Activated naive CD8-positive, alpha-beta T cell treated with anti-CD3 and anti-CD28 coated beads, Interleukin-2, amount 10 ng/mL, durations not matched to agents 7 days and 5 days (primary cell): ENCODE results near the gene HAP1. TPM values are rescaled to one million over a fixed set of nuclear protein-coding genes. Genes with fewer than 3 reads are reported as not detected.
"Not testable (repeated sequence)": the region's sequence is repeated elsewhere in the genome, so short reads cannot be mapped to it uniquely, and the experiment has no call there.

ENCODE experiments used
- ATAC-seq: fragments of 150-1000 bp; cut with Tn5 transposase; one replicate; pipeline ENCODE4 v1.10.0; 2021; ENCODE audit warnings: low read depth, moderate library complexity
- POLR2A ChIA-PET: fragments of 350-600 bp; sonication (Branson Sonifier 250); formaldehyde crosslinking; loops from one replicate; lab custom pipeline; 2021; ENCODE audit warnings: antibody characterized with exemption; lab: Charles Lee
- DNase-seq: peaks from one replicate; pipeline ENCODE4 v3.0.0; 2021
- H3K27ac Mint-ChIP-seq: one replicate; pipeline ENCODE4 v1.8.0; 2022; ENCODE audit warnings: mild to moderate bottlenecking, mixed read lengths
- H3K27me3 Mint-ChIP-seq: one replicate; pipeline ENCODE4 v1.8.0; 2022; ENCODE audit warnings: mild to moderate bottlenecking, moderate library complexity, mixed read lengths
- H3K36me3 Mint-ChIP-seq: one replicate; pipeline ENCODE4 v1.8.0; 2021; ENCODE audit warnings: mild to moderate bottlenecking, mixed read lengths
- H3K4me1 Mint-ChIP-seq: one replicate; pipeline ENCODE4 v1.8.0; 2021; ENCODE audit warnings: mixed read lengths
- H3K4me3 Mint-ChIP-seq: one replicate; pipeline ENCODE4 v1.8.0; 2022; ENCODE audit warnings: mild to moderate bottlenecking, moderate library complexity, mixed read lengths
- H3K9me3 Mint-ChIP-seq: one replicate; pipeline ENCODE4 v1.8.0; 2021; ENCODE audit warnings: mixed read lengths
- total RNA-seq, 2 experiments: library from RNA; stranded (reverse); gene quantifications; one replicate each; pipeline ENCODE4 v1.2.3, GENCODE V29; 2021

The HAP1 gene
- total RNA-seq, 2 experiments from 2014 or later: 0.14 TPM; not detected in 1

GRCh38 chr17:41678411-41678906, 56.0 kb downstream of the HAP1 start:
- peak; percentile 6 for ATAC-seq
- POLR2A ChIA-PET: interaction anchor here (0.6 to 8.1 kb wide), 6 partner anchors 9 to 1189 kb away, joined by 4 to 331 read pairs (median 7); partner anchors contain the start of gene EIF1

GRCh38 chr17:41676058-41676419, 58.4 kb downstream of the HAP1 start:
- POLR2A ChIA-PET: interaction anchor here (0.7 to 8.1 kb wide), 2 partner anchors 9 to 14 kb away, joined by 3 to 331 read pairs; partner anchors contain the start of gene EIF1
- Mint-ChIP-seq H3K36me3 (peaks cover 4% of the 10 kb centered on the region), H3K27me3 (no peaks in the 10 kb centered on the region), H3K4me1 (peaks cover 45% of the 10 kb centered on the region), H3K4me3 (no peak overlapping the region), H3K27ac (no peak overlapping the region), H3K9me3 (peaks cover 4% of the 10 kb centered on the region)
- DNase-seq: no peak
- no peak for ATAC-seq

More at GRCh38 chr17:41678411-41678906, 56.0 kb downstream of the HAP1 start:
- H3K4me1 Mint-ChIP-seq: peaks cover 46% of the 10 kb centered on the region
- H3K9me3 Mint-ChIP-seq: peaks cover 4% of the 10 kb centered on the region
- DNase-seq: no peak
- H3K36me3 Mint-ChIP-seq: peaks cover 4% of the 10 kb centered on the region
- peak overlapping the region; percentile 92 for H3K27ac Mint-ChIP-seq
- H3K27me3 Mint-ChIP-seq: no peaks in the 10 kb centered on the region
- H3K4me3 Mint-ChIP-seq: peak overlapping the region; percentile 91

- peaks cover 43% of the 10 kb centered on the region for H3K4me1 Mint-ChIP-seq
- not testable (repeated sequence) for H3K27me3 Mint-ChIP-seq, H3K27ac Mint-ChIP-seq, H3K36me3 Mint-ChIP-seq, H3K9me3 Mint-ChIP-seq, H3K4me3 Mint-ChIP-seq, DNase-seq, ATAC-seq
- POLR2A ChIA-PET: interaction anchor here (0.7 to 8.1 kb wide), 2 partner anchors 8 to 15 kb away, joined by 3 to 331 read pairs; partner anchors contain the start of gene EIF1
Observed at GRCh38 chr17:41675157-41676057, 59.0 kb downstream of the HAP1 start.

Other genes starting within 250 kb of the HAP1 start
- gene KRT36, start 244.7 kb downstream of the HAP1 start, total RNA-seq: not detected
- not detected for gene KRT13, start 229.0 kb downstream of the HAP1 start, total RNA-seq
- gene KRT15, start 215.8 kb downstream of the HAP1 start, total RNA-seq: not detected
- not detected for gene KRT19, start 206.3 kb downstream of the HAP1 start, total RNA-seq
- gene KRT9, start 162.6 kb downstream of the HAP1 start, total RNA-seq: not detected
- not detected for gene KRT14, start 147.7 kb downstream of the HAP1 start, total RNA-seq
- not detected for gene KRT16, start 121.9 kb downstream of the HAP1 start, total RNA-seq
- not detected for gene KRT17, start 110.1 kb downstream of the HAP1 start, total RNA-seq
- 100 to 1,000 TPM; 682 to 723 TPM for gene EIF1, start 45.8 kb downstream of the HAP1 start, total RNA-seq
- gene GAST, start 22.3 kb downstream of the HAP1 start, total RNA-seq: not detected
- 10 to 100 TPM; 10.1 to 12.8 TPM for gene JUP, start 52.1 kb upstream of the HAP1 start, total RNA-seq
- gene P3H4, start 77.3 kb upstream of the HAP1 start, total RNA-seq: 1 to 10 TPM; 3.2 to 3.7 TPM
- under 1 TPM; 0.53 to 0.94 TPM for gene FKBP10, start 78.4 kb upstream of the HAP1 start, total RNA-seq
- gene NT5C3B, start 101.6 kb upstream of the HAP1 start, total RNA-seq: 10 to 100 TPM; 30.1 to 35.4 TPM
- not detected for gene KLHL10, start 103.2 kb upstream of the HAP1 start, total RNA-seq
- 10 to 100 TPM; 13.6 to 14.8 TPM for gene KLHL11, start 130.8 kb upstream of the HAP1 start, total RNA-seq
- 100 to 1,000 TPM; 142 to 153 TPM for gene ACLY, start 184.3 kb upstream of the HAP1 start, total RNA-seq
- under 1 TPM; 0.65 to 0.72 TPM for gene ODAD4, start 196.0 kb upstream of the HAP1 start, total RNA-seq
- 10 to 100 TPM; 75.8 to 83.0 TPM for gene CNP, start 232.2 kb upstream of the HAP1 start, total RNA-seq